GM12891 (cell line): Measurements from ENCODE around the gene VPS51. TPM values are rescaled to one million over a fixed set of nuclear protein-coding genes. Genes with fewer than 3 reads are reported as not detected.

Source experiments
- DNase-seq: peaks from one replicate; pipeline ENCODE4 v3.0.0; 2011; ENCODE audit warnings: low spot score; ENCODE audit not compliant: insufficient read length
- FAIRE-seq: peaks from 2 replicates; lab custom pipeline; 2011; peaks lifted over from hg19 to GRCh38; lab: Jason Lieb, UNC
- PAX5 ChIP-seq: IDR thresholded peaks from 2 replicates; pipeline ENCODE4 v1.6.1; 2011; ENCODE audit warnings: low read length, moderate library complexity, mild to moderate bottlenecking; ENCODE audit not compliant: insufficient read depth, severe bottlenecking
- POLR2A ChIP-seq: IDR thresholded peaks from 2 replicates; pipeline ENCODE4 v1.6.1; 2011; ENCODE audit warnings: low read depth, low read length, control low read depth
- POLR2AphosphoS5 ChIP-seq: IDR thresholded peaks from 2 replicates; pipeline ENCODE4 v1.6.1; 2011; ENCODE audit warnings: low read depth, low read length, control low read depth
- POU2F2 ChIP-seq: IDR thresholded peaks from 2 replicates; pipeline ENCODE4 v1.6.1; 2011; ENCODE audit warnings: low read depth, mild to moderate bottlenecking, control low read depth, low read length, moderate library complexity
- SPI1 ChIP-seq: IDR thresholded peaks from 2 replicates; pipeline ENCODE4 v1.6.1; 2011; ENCODE audit warnings: low read depth, low read length, control low read depth
- TAF1 ChIP-seq: IDR thresholded peaks from 2 replicates; pipeline ENCODE4 v1.6.1; 2011; ENCODE audit warnings: low read depth, low read length, control low read depth
- polyA plus RNA-seq: library from polyadenylated mRNA; unstranded; fragments of >200 nt; gene quantifications from one replicate; pipeline ENCODE4 v1.2.1, GENCODE V29; 2012; ENCODE audit warnings: low read depth, missing spikeins, inconsistent platforms; ENCODE audit not compliant: missing spikeins

Gene VPS51
- 78.4 TPM for polyA plus RNA-seq

- peak; percentile 96 for FAIRE-seq
- peak; percentile 92 for DNase-seq
- TF ChIP-seq PAX5 (peak; percentile 71), POLR2A (peak; percentile 98), SPI1 (peak; percentile 27; the same call in 1 of the 2 replicates), POLR2AphosphoS5 (peak; percentile 97), POU2F2 (peak; percentile 96), TAF1 (peak; percentile 98)
These were observed at the start of gene VPS51 for GRCh38 chr11:65095974-65096806. VPS51 (plus strand) TSS chr11:65096214; CDS start chr11:65096251, 37 bp downstream.

GRCh38 chr11:65047581-65048422, 48.2 kb upstream of the VPS51 start:
- 0 out of 2 replicates have a peak, but pooled peaks have one; percentile 22 for TF ChIP-seq TAF1
- TF ChIP-seq POU2F2: no peak
- DNase-seq: no peak
- FAIRE-seq: peak; percentile 72

GRCh38 chr11:65051398-65051858, 44.6 kb upstream of the VPS51 start:
- FAIRE-seq (no peak), DNase-seq (no peak)
- no peak for TF ChIP-seq TAF1
- no peak for TF ChIP-seq POLR2AphosphoS5
- TF ChIP-seq SPI1: no peak
- no peak for TF ChIP-seq POU2F2
- TF ChIP-seq PAX5: no peak
- no peak for TF ChIP-seq POLR2A

GRCh38 chr11:65053827-65054508, 42.0 kb upstream of the VPS51 start:
- DNase-seq (no peak), FAIRE-seq (peak; percentile 43)
- TF ChIP-seq POLR2AphosphoS5 (no peak), SPI1 (no peak)

GRCh38 chr11:65055538-65055937, 40.5 kb upstream of the VPS51 start:
- no peak for FAIRE-seq
- DNase-seq: no peak
- TF ChIP-seq POU2F2: no peak
- no peak for TF ChIP-seq SPI1
- TF ChIP-seq TAF1: no peak
- no peak for TF ChIP-seq PAX5
- TF ChIP-seq POLR2A: no peak
- TF ChIP-seq POLR2AphosphoS5: no peak

GRCh38 chr11:65056999-65057398, 39.0 kb upstream of the VPS51 start:
- TF ChIP-seq SPI1: no peak
- no peak for TF ChIP-seq TAF1
- no peak for TF ChIP-seq POLR2AphosphoS5
- no peak for TF ChIP-seq POU2F2
- no peak for TF ChIP-seq PAX5
- TF ChIP-seq POLR2A: no peak
- DNase-seq (no peak), FAIRE-seq (no peak)

- no peak for DNase-seq
- no peak for TF ChIP-seq POLR2A
- no peak for TF ChIP-seq POLR2AphosphoS5
- TF ChIP-seq SPI1: no peak
- no peak for TF ChIP-seq POU2F2
- TF ChIP-seq PAX5: no peak
- TF ChIP-seq TAF1: no peak
- no peak for FAIRE-seq
These were observed 38.5 kb upstream of the VPS51 start for GRCh38 chr11:65057526-65057925.

- no peak for FAIRE-seq
- no peak for TF ChIP-seq SPI1
- TF ChIP-seq POLR2A: no peak
- TF ChIP-seq POLR2AphosphoS5: no peak
- no peak for DNase-seq
These were observed 38.0 kb upstream of the VPS51 start for GRCh38 chr11:65058012-65058411.

- no peak for FAIRE-seq
- TF ChIP-seq POLR2AphosphoS5 (no peak), PAX5 (no peak), POU2F2 (no peak), POLR2A (no peak), SPI1 (no peak), TAF1 (no peak)
- DNase-seq: no peak
These were observed 37.5 kb upstream of the VPS51 start, which contains the start of gene NAALADL1 for GRCh38 chr11:65058419-65059054. NAALADL1 (minus strand) TSS chr11:65058553; CDS start chr11:65058521, 32 bp downstream.

GRCh38 chr11:65059523-65059922, 36.5 kb upstream of the VPS51 start:
- DNase-seq: no peak
- TF ChIP-seq SPI1: no peak
- TF ChIP-seq POLR2AphosphoS5: no peak
- TF ChIP-seq PAX5: no peak
- no peak for TF ChIP-seq POLR2A
- TF ChIP-seq POU2F2: no peak
- no peak for TF ChIP-seq TAF1
- no peak for FAIRE-seq
